HG03135 (cell line): ENCODE data around the gene STXBP2.
A peak's percentile ranks its signal among the peaks of the same experiment; 100 is the strongest.

Source experiments
- ATAC-seq: cut with Tn5 transposase; IDR thresholded peaks from one replicate; pipeline ENCODE4 v1.9.1; 2021; ENCODE audit warnings: mild to moderate bottlenecking, moderate library complexity; ENCODE audit not compliant: unreplicated experiment

STXBP2 gene

DNA sequence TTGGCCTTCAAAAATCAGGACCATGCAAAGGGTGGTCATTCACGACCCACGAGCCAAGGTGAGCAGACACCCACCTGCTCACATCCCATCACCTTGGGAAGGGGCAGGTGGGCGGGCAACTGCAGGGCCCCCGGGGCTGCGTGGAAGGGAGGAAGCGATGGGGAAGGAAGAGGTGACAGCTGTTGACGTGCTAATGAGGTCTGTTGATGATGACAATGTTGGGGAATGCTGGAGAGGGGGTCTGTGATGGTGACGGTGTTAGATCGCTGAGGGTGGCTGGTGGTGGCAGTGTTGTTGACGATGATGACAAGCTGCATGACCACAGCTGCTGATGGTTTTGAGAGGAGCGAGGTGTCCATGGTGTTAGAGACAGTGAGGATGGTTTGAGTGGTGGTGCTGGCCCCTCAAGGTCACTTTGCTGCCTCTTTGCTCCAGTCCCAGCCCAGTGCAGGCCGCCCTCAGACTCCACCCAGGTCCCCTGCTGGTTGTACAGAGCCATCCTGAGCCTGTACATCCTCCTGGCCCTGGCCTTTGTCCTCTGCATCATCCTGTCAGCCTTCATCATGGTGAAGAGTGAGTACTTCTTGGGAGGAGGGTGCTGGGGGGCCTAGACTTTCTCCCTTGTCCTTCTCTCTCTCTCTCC, 40.9 kb downstream of the STXBP2 start:
- ATAC-seq, result no peak

GRCh38 chr19:7678971-7679751, 42.3 kb downstream of the STXBP2 start:
- ATAC-seq, result no peak

- no peak for ATAC-seq
Observed at GRCh38 chr19:7679771-7680605, 43.1 kb downstream of the STXBP2 start.

DNA sequence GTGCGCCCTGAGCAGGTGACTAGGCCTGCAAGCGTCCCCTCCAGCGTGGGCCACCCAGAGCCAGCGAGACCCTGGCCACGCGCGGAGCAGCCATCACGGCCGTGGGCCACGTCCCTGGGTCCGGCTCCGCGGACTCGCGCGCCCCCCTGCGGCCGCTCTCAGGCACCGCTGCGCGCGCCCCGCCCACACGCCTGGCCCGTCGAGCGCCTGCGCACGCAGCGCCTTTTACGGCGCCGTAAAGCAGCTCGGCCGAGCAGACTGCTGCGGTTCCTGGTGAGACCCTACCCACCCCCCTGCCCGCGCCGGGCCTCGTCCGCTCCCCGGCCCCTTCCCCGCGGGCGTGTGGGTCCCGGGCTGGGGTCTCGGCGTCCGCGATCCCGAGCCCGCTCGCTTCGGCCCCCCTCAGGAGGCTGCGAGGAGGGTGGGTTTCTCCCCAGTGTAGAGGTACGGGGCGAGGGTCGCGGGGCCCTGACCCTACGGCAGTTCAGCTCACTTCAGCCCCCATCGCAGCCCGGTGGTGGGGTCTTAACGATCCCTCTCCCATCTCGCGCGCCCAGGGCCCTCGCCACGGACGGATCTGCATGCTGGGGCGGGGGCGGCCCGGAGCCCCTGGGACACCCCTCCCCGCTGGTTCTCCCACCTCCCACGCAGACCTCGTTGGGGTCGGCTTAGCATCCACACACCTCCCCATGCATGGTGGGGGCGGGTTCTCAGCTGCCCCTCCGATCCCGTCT, 43.9 kb downstream of the STXBP2 start, which contains the start of gene TRAPPC5:
TRAPPC5 (plus strand) TSS at position 228 of the 734 bp plus-strand sequence. CDS start 1,421 bp downstream, outside the sequence.
- peak; percentile 47 for ATAC-seq

GRCh38 chr19:7681340-7682174, 44.6 kb downstream of the STXBP2 start:
- ATAC-seq, result peak; percentile 32

DNA sequence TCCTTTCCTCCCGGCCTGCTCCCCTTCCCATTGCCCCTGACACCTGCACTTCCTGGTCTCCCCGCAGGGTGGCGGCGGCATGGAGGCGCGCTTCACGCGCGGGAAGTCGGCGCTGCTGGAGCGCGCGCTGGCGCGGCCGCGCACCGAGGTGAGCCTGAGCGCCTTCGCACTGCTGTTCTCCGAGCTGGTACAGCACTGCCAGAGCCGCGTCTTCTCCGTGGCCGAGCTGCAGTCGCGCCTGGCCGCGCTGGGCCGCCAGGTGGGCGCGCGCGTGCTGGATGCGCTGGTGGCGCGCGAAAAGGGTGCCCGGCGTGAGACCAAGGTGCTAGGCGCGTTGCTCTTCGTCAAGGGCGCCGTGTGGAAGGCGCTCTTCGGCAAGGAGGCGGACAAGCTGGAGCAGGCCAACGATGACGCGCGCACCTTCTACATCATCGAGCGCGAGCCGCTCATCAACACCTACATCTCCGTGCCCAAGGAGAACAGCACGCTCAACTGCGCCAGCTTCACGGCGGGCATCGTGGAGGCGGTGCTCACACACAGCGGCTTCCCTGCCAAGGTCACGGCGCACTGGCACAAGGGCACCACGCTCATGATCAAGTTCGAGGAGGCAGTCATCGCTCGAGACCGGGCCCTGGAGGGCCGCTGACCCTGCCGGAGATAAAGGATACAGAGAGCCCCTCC, 45.4 kb downstream of the STXBP2 start:
- ATAC-seq, result no peak

DNA sequence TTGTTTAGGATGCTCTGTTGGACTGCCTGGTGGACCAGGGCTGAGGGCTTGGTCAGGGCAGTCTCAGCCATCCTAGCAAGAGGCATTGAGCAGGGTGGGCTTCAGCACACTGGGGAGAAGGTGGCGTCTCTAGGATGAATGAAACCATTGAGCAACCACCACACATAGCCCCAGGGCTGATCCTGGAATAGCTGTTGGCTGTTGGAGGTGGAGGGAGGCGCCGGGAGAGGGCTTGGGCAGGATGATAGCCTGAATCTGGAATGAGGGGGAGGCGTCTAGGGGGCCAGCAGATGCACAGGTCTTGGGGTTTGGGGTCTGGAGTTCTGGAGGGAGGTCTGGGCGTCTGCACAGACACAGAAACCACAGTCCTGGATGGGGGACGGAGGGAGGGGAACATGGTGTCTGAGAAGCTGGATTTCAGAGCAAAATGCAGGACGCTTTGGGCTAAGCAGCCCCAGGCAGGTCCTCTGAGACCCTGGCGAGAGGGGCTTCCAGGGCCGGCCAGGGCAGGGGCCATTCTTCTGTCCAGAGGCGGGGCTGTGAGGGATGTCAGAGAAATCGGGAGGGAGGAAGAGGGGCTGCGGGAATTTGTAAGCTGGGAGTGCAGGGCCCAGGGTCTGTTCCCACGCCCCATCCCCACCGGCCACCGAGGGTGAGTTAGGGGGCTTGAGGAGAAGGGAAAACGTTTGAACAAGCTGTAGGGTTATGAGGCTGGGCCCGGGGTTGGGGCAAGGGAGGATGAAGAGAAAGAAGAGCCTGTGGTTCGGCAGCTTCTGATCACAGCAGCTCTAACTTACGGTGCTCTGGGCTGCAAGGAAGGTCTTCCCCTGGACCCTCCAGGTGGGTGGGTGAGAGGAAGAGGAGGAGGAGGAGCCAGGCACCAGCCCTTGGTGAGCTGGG, 48.9 kb downstream of the STXBP2 start:
- ATAC-seq, result no peak

DNA sequence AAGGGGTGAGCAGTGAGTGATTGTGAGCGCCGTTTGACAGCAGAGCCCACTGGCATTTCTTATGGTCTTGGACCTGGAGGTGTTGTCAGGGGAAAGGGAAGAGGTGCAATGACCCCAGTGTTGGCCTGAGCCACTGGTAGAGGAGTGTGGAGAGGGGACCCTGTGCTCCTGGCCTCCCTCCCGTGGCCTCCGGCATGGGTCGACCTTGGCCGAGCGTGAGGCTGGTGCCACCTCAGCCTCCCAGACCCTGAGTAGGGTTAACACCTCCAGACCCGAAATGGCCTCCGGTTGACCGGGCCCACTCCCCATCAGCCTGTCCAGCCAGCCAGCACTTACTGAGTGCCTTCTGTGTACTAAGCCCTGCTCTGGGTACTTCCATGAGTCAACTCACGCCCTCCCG, 50.3 kb downstream of the STXBP2 start:
- ATAC-seq, result no peak

DNA sequence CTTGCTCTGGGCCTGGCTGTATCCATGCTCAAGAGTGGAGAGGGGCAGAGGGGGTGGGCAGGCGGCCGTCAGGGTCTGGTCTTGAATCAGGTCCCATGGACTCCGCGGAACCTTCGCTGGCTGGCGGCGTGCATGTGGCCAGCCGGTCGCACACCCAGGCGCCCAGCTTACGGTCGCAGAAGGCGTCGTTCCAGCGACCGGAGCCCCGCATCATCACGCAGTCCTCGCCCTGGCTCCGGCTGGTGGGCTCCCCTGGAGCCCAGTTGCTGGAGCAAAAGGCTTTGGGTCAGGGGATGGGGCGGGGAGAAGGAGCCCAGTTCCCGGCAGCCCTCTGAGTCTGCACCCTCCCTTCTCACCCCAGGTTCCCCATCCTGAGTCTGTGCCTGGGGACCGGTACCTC, 52.3 kb downstream of the STXBP2 start:
- ATAC-seq, result no peak

GRCh38 chr19:7690779-7691258, 53.9 kb downstream of the STXBP2 start:
- ATAC-seq, result no peak

GRCh38 chr19:7691497-7691896, 54.6 kb downstream of the STXBP2 start:
- no peak for ATAC-seq

DNA sequence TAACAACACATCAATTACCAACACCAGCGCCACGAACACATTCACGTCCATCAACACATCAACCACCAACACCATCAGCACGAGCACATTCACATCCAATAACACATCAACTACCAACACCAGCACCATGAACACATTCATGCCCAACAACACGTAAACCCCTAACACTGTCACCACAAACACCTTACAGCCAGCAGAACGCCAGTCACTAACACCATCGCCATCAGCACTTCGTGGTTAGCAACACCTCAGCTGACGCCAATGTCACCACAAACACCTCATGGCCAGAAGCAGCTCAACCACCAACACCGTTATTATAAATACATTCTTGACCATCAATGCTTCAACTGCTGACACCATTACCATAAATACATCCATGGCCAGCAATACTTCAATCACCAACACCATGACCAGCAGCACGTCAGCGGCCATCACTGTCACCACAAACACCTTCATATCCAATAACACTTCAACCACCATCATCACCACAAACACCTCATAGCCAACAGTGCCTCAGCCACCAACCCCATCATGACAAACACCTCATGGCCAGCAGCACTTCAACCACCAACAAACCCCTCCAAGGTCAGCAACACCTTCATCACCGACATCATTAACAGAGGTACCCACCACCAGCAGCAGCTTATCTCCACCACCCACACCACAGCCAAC, 55.6 kb downstream of the STXBP2 start:
- ATAC-seq, result no peak

DNA sequence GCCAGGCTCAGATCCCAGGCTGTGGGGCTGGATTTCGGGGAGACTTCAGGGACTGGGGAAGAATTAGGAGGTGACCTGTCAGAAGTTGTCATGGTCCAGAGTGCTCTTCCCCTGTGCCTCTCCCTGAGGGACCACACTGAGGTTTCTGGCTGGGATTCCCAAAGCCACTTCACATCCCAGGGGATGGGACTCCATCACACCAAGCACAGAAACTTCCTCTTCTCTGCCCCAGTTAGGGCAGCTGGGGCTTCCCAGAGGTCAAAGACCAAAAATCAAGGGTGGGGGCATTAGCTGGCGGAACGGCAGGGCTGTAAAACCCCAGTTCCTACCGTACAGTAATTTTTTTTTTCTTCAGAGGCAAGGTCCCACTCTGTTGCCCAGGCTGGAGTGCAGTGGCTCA, 57.6 kb downstream of the STXBP2 start:
- no peak for ATAC-seq
